Middle frontal gyrus (tissue), 1 donor: ENCODE results near the gene TRIP12.
"Not testable (repeated sequence)": the region's sequence is repeated elsewhere in the genome, so short reads cannot be mapped to it uniquely, and the experiment has no call there.

ENCODE experiments used
- DNase-seq: peaks from one replicate; pipeline ENCODE4 v3.0.0-alpha.2; 2015; ENCODE audit warnings: low spot score; ENCODE audit errors: extremely low spot score

Gene TRIP12

GRCh38 chr2:229779650-229780049 lies 142.2 kb downstream of the TRIP12 start:
- DNase-seq: no peak

DNA sequence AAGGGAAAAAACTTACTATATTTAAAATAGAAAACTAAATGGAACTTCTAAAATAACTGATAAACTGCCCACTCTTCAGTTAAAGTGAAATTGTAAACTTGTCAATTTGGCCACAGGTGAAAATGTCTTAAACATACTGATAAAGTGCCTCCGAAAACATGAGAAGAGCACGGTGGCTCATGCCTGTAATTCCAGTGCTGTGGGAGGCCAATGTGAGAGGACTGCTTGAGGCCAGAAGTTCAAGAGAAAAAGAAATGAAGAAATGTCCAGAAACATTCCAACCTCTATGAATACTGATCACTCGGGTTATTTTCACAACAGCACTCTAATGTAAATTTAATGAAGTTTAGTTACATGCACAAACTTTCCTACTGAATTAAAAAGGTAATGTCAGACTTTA lies 144.1 kb downstream of the TRIP12 start:
- no peak for DNase-seq

GRCh38 chr2:229775614-229776313 lies 146.0 kb downstream of the TRIP12 start:
- DNase-seq: no peak

GRCh38 chr2:229774237-229774636 lies 147.6 kb downstream of the TRIP12 start:
- no peak for DNase-seq

DNA sequence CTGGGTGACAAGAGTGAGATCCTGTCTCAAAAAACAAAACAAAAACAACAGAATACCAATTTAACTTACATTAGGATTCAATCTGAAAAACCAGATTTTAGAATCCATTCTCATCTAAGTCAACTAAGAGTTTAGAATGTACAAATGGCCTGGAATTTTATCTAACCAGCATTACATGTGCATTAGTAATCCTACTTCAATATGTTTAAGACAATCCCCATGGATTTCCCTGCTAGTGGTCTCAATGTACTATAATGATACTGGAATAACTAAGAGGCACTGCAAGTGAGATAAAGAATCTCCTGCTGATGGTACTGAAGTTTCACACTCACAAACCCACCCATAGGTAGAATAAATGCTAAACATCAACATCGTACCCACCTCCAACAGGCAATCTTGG lies 153.6 kb downstream of the TRIP12 start:
- DNase-seq: no peak

GRCh38 chr2:229765721-229766120 lies 156.1 kb downstream of the TRIP12 start:
- no peak for DNase-seq

GRCh38 chr2:229761663-229762062 lies 160.1 kb downstream of the TRIP12 start:
- no peak for DNase-seq

- not testable (repeated sequence) for DNase-seq
Measured at GRCh38 chr2:229757462-229757861, 164.3 kb downstream of the TRIP12 start.

GRCh38 chr2:229752970-229753729 lies 168.7 kb downstream of the TRIP12 start:
- no peak for DNase-seq

DNA sequence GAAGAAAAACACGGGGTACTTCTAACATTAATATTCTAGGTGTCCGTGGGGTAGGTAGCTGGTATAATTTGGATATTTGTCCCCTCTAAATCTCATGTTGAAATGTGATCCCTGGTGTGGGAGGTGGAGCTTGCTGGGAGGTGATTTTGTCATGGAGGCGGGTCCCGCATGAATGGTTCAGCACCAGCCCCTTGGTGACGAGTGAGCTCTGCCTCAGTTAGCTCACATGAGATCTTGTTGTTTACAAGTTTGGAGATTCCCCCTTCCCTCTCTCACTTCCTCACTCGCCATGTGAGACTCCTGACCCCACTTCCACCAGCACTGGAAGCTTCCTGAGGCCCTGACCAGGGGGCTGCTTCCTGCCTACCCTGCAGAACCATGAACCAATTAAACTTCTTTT lies 172.0 kb downstream of the TRIP12 start:
- no peak for DNase-seq

- no peak for DNase-seq
Measured at GRCh38 chr2:229748950-229749349, 172.9 kb downstream of the TRIP12 start.

GRCh38 chr2:229742691-229743090 lies 179.1 kb downstream of the TRIP12 start:
- not testable (repeated sequence) for DNase-seq

DNA sequence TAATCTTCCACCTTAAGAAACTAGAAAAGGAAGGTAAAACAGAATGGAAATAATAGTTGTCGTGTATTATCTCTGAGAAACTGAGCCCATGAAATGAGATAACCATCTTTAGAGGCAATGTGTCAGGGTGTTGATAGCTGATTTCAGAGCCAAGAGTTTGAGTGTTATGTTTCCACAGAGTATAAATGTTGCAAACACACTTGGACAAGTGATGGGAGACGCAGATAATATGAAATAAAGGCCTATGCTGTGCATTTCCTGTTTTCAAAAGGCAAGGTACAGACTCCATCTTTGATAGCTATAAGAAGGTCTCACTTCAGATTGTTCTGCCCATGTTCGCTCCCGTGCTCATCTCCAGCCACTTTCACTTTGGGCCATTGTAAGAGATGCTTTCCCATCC lies 181.5 kb downstream of the TRIP12 start:
- DNase-seq: no peak

- no peak for DNase-seq
Measured at GRCh38 chr2:229738024-229738625, 183.7 kb downstream of the TRIP12 start.

DNA sequence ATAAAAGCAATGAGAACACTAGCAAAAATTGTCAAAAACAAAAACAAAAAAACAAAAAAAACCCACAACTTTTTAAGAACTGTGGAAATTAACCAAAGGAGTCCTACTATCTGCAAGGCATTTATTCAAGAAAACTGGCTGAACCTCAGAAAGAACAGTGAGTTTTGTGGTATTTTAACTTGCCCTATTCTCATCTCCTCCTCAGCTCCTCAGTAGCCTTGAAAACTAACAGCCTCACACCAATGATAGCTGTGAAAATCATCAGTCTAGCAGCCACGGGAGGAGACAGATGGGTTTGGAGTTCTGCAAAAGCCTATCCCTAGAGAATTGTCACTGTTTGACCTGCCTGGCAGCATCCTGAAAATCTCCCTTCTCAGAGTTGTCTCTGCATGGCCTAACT lies 187.4 kb downstream of the TRIP12 start:
- DNase-seq: no peak

- no peak for DNase-seq
Measured at GRCh38 chr2:229733611-229734245, 188.1 kb downstream of the TRIP12 start.

GRCh38 chr2:229732897-229733296 lies 188.9 kb downstream of the TRIP12 start:
- no peak for DNase-seq

DNA sequence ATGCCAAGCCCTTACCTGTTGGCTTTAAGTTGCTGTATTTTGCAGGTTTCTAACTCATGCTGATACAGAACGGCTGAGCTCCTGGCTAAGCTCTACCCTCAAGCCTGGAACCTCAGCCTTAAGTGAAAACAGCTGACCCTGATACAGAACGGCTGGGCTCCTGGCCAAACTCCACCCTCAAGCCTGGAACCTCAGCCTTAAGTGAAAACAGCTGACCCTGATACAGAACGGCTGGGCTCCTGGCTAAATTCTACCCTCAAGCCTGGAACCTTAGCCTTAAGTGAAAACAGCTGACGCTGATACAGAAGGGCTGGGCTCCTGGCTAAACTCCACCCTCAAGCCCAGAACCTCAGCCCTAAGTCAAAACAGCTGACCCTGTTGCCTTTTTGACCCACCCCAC lies 189.9 kb downstream of the TRIP12 start:
- DNase-seq: no peak

- DNase-seq: no peak
Measured at GRCh38 chr2:229731363-229731762, 190.4 kb downstream of the TRIP12 start.

GRCh38 chr2:229728370-229728769 lies 193.4 kb downstream of the TRIP12 start:
- DNase-seq: no peak

DNA sequence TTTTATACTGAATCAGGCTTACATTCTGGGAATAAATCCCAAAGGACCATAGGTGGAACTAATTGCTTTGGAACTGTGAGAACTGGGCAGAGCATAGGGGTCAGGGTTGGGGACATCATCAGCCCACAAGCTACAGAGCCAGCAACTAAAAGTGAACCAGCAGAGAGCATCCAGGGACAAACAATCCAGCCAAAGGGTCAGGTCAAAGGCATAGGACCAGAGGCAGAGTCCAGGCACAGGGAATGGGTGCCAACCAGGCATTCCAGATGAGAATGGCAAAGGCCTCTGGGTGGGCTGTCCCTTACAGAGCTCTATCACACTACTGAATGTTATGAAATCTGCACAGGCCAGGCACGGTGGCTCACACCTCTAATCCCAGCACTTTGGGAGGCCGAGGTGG lies 195.2 kb downstream of the TRIP12 start:
- DNase-seq: no peak
